Measurements from ENCODE around the gene XK.

Gene XK

DNA sequence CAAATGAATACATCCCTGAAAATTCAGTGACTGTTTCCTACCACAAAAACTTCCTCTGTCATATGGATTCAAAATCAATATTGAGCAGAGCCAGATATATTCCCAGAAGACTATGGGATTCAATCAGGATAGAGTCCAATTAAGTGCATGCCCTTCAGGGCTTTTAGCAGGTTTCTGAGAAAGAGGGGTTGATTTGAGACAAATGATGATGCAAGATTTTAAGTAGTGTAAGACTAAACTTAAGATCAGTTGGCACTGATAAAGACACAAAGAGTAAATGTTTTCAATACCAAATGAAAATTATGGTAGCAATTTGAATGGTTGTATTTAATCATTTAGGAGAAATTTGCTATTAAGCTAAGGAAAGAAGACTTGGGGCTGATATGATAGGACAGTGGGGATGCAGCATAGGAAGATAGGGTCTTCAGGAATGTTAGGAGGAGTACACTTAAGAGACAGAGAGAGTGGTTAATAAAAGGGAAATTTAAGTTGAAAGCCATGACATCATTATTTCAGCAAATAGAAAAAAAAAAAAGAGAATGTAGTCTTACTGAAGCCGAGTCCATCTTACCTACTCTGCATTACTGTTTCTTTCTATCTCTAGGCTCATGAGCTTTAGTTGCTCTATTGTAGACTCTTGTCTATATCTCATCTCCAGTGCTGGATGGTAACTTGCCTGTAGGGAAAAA lies 32.0 kb upstream of the XK start:
- no peak overlapping the region for H3K9ac ChIP-seq (ENCODE audit: low read depth, low read length)
- H3K27ac ChIP-seq (ENCODE audit: low read depth, low read length): no peak overlapping the region
- H3K36me3 ChIP-seq (ENCODE audit: control insufficient read depth, insufficient read depth, low read length): no peaks in the 10 kb centered on the region
- H3K9me3 ChIP-seq (ENCODE audit: control insufficient read depth, insufficient read depth, low read length): no peaks in the 10 kb centered on the region
- no peaks in the 10 kb centered on the region for H3K27me3 ChIP-seq (ENCODE audit: control insufficient read depth, insufficient read depth, low read length)
- no peak overlapping the region for H3K4me3 ChIP-seq (ENCODE audit: low read depth, low read length)
- peaks cover 12% of the 10 kb centered on the region for H3K4me1 ChIP-seq (ENCODE audit: control insufficient read depth, insufficient read depth, low read length)

DNA sequence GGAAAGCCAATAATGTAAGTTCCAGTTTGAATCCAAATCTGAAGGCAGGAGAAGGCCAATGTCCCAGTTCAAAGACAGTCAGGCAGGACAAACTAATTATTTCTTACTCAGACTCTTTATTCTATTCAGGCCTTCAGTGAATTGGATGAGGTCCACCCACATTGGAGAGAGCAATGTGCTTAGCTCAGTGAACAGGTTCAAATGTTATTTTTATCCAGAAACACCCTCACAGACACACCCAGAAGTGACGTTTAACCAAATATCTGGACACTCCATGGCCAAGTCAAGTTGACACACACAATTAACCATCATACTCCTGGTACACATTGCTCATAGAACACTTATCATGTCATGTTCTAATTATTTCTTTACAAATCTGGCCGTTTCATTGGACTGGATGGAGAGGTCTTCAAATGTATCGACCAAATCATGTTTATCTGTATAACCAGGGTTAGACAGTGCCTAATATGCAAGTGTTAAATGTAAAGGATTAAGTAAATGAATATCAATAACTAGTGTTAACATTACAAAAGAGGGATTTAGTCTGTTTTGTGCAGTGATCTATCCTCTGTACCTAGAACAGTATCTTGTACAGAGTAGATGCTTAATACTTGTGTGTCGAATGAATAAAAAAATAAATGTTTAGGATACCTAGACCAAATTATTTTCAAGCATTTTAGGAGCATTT lies 27.1 kb upstream of the XK start:
- H3K4me1 ChIP-seq (ENCODE audit: control insufficient read depth, insufficient read depth, low read length): no peaks in the 10 kb centered on the region
- H3K4me3 ChIP-seq (ENCODE audit: low read depth, low read length): no peak overlapping the region
- H3K27ac ChIP-seq (ENCODE audit: low read depth, low read length): no peak overlapping the region
- H3K36me3 ChIP-seq (ENCODE audit: control insufficient read depth, insufficient read depth, low read length): no peaks in the 10 kb centered on the region
- H3K9ac ChIP-seq (ENCODE audit: low read depth, low read length): no peak overlapping the region
- no peaks in the 10 kb centered on the region for H3K9me3 ChIP-seq (ENCODE audit: control insufficient read depth, insufficient read depth, low read length)
- H3K27me3 ChIP-seq (ENCODE audit: control insufficient read depth, insufficient read depth, low read length): no peaks in the 10 kb centered on the region; the same call in 1 of the 2 replicates

DNA sequence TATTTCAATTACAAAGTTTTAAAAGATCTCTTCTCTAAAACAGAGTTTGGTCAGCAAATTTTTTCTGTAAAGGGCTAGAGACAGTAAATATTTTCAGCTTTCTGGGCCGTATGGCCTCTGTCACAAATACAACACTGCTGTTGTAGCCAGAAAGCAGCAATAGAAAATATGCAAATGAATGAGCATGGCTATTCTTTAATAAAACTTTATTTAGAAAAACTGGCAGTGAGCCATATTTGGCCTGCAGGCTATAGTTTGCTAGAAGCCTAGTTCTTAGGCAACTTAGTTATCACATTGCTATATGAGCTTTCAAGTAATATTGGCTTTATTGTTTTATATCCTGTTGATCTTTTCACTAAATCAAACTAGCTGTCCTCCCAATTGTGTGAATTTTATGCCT lies 26.5 kb upstream of the XK start:
- Histone ChIP-seq H3K4me3 (ENCODE audit: low read depth, low read length) (no peak overlapping the region), H3K27me3 (ENCODE audit: control insufficient read depth, insufficient read depth, low read length) (no peaks in the 10 kb centered on the region; the same call in 1 of the 2 replicates), H3K9me3 (ENCODE audit: control insufficient read depth, insufficient read depth, low read length) (no peaks in the 10 kb centered on the region), H3K9ac (ENCODE audit: low read depth, low read length) (no peak overlapping the region), H3K27ac (ENCODE audit: low read depth, low read length) (no peak overlapping the region), H3K4me1 (ENCODE audit: control insufficient read depth, insufficient read depth, low read length) (no peaks in the 10 kb centered on the region), H3K36me3 (ENCODE audit: control insufficient read depth, insufficient read depth, low read length) (no peaks in the 10 kb centered on the region)

DNA sequence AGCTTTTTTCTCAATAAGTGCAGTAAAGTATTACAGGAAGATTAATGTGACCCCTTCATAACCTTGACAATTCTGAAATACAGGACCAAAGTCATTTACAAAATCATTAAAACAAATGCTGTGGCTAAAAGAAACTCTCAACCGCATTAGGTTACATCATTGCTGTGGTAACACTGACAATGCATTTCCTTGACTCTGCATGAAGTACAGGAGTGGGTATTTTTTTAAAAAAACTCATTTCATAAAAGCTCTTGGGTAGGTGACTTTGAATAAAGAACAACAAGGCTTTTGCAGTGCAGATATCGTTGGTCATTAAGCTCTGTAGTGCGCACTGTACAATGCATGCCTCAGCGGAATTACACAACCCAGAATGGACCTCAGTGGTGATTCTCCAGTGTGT lies 23.4 kb upstream of the XK start:
- H3K36me3 ChIP-seq (ENCODE audit: control insufficient read depth, insufficient read depth, low read length): no peaks in the 10 kb centered on the region

GRCh38 chrX:37666516-37666915 lies 19.1 kb upstream of the XK start:
- no peaks in the 10 kb centered on the region for H3K36me3 ChIP-seq (ENCODE audit: control insufficient read depth, insufficient read depth, low read length)

More for the DNA sequence above, 23.4 kb upstream of the XK start:
- Histone ChIP-seq H3K9me3 (ENCODE audit: control insufficient read depth, insufficient read depth, low read length) (no peaks in the 10 kb centered on the region), H3K4me1 (ENCODE audit: control insufficient read depth, insufficient read depth, low read length) (no peaks in the 10 kb centered on the region), H3K27ac (ENCODE audit: low read depth, low read length) (no peak overlapping the region), H3K4me3 (ENCODE audit: low read depth, low read length) (no peak overlapping the region), H3K27me3 (ENCODE audit: control insufficient read depth, insufficient read depth, low read length) (no peaks in the 10 kb centered on the region; the same call in 1 of the 2 replicates), H3K9ac (ENCODE audit: low read depth, low read length) (no peak overlapping the region)

DNA sequence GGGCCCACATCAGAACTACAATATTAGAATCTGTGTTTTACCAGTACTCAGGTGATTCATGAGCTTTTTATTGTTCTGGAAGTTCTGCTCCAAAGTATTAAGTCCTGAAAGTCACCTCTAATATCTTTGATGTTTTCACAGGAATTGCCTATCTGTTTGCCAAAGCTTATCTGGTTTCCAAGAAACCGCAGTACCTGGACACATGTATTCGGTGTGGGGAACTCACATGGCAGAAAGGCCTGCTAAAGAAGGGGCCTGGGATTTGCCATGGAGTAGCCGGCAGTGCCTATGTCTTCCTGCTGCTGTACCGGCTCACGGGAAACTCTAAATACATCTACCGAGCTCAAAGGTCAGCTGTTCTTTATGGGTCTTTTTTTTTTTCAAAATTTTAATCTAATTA lies 18.4 kb upstream of the XK start:
- H3K27ac ChIP-seq (ENCODE audit: low read depth, low read length): no peak overlapping the region
- no peak overlapping the region for H3K4me3 ChIP-seq (ENCODE audit: low read depth, low read length)
- no peaks in the 10 kb centered on the region for H3K9me3 ChIP-seq (ENCODE audit: control insufficient read depth, insufficient read depth, low read length)
- H3K9ac ChIP-seq (ENCODE audit: low read depth, low read length): no peak overlapping the region
- no peaks in the 10 kb centered on the region; the same call in 1 of the 2 replicates for H3K27me3 ChIP-seq (ENCODE audit: control insufficient read depth, insufficient read depth, low read length)
- no peaks in the 10 kb centered on the region for H3K36me3 ChIP-seq (ENCODE audit: control insufficient read depth, insufficient read depth, low read length)
- H3K4me1 ChIP-seq (ENCODE audit: control insufficient read depth, insufficient read depth, low read length): no peaks in the 10 kb centered on the region

More at GRCh38 chrX:37666516-37666915, 19.1 kb upstream of the XK start:
- no peaks in the 10 kb centered on the region; the same call in 1 of the 2 replicates for H3K27me3 ChIP-seq (ENCODE audit: control insufficient read depth, insufficient read depth, low read length)
- H3K4me1 ChIP-seq (ENCODE audit: control insufficient read depth, insufficient read depth, low read length): no peaks in the 10 kb centered on the region
- H3K9me3 ChIP-seq (ENCODE audit: control insufficient read depth, insufficient read depth, low read length): no peaks in the 10 kb centered on the region
- no peak overlapping the region for H3K27ac ChIP-seq (ENCODE audit: low read depth, low read length)
- no peak overlapping the region for H3K9ac ChIP-seq (ENCODE audit: low read depth, low read length)
- H3K4me3 ChIP-seq (ENCODE audit: low read depth, low read length): no peak overlapping the region

- Histone ChIP-seq H3K9ac (ENCODE audit: low read depth, low read length) (no peak overlapping the region), H3K9me3 (ENCODE audit: control insufficient read depth, insufficient read depth, low read length) (no peaks in the 10 kb centered on the region), H3K27me3 (ENCODE audit: control insufficient read depth, insufficient read depth, low read length) (no peaks in the 10 kb centered on the region), H3K36me3 (ENCODE audit: control insufficient read depth, insufficient read depth, low read length) (no peaks in the 10 kb centered on the region), H3K4me3 (ENCODE audit: low read depth, low read length) (no peak overlapping the region), H3K27ac (ENCODE audit: low read depth, low read length) (no peak overlapping the region), H3K4me1 (ENCODE audit: control insufficient read depth, insufficient read depth, low read length) (no peaks in the 10 kb centered on the region)
Observed at GRCh38 chrX:37672563-37672962, 13.0 kb upstream of the XK start.

DNA sequence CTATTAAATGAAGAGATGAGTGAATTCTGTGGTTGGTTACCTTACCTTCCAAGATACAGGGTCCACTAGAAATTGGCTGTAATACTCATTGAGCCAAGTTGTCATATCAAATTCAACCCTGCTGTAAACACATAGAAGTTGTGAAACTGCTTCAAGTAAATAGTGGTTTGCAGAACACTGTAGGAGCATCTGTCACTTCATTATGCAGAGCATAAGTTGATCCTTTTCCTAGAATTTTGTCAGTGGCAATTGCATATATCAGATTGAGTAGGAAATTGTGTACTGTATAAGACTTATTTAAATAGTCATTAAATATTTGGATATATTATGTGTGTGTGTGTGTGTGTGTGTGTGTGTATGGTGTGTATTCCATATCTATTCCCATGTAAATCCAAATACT lies 8.8 kb upstream of the XK start:
- Histone ChIP-seq H3K27me3 (ENCODE audit: control insufficient read depth, insufficient read depth, low read length) (no peaks in the 10 kb centered on the region), H3K9me3 (ENCODE audit: control insufficient read depth, insufficient read depth, low read length) (no peaks in the 10 kb centered on the region), H3K9ac (ENCODE audit: low read depth, low read length) (no peak overlapping the region), H3K36me3 (ENCODE audit: control insufficient read depth, insufficient read depth, low read length) (no peaks in the 10 kb centered on the region), H3K27ac (ENCODE audit: low read depth, low read length) (no peak overlapping the region), H3K4me3 (ENCODE audit: low read depth, low read length) (no peak overlapping the region), H3K4me1 (ENCODE audit: control insufficient read depth, insufficient read depth, low read length) (no peaks in the 10 kb centered on the region)

DNA sequence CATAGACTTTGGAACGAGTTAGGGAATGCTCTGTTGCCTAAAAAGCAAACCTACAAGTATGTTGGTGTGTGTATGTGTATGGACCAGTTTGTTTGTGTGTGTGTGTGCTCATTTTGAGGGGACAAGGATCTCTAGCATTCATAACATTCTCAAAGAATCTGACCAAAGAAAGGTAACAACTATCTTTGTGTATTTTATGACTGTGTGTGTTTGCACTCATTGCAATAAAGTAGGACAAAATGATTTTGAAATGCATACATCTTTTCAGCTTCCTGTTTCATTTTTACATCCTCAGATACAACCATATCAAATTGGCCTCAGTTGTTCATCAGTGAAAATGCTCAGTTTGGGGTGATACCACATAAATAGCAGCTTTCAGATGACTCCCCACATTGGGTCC lies 8.3 kb upstream of the XK start:
- H3K4me1 ChIP-seq (ENCODE audit: control insufficient read depth, insufficient read depth, low read length): no peaks in the 10 kb centered on the region
- no peak overlapping the region for H3K9ac ChIP-seq (ENCODE audit: low read depth, low read length)
- H3K27me3 ChIP-seq (ENCODE audit: control insufficient read depth, insufficient read depth, low read length): no peaks in the 10 kb centered on the region
- no peak overlapping the region for H3K27ac ChIP-seq (ENCODE audit: low read depth, low read length)
- no peaks in the 10 kb centered on the region for H3K36me3 ChIP-seq (ENCODE audit: control insufficient read depth, insufficient read depth, low read length)
- no peak overlapping the region for H3K4me3 ChIP-seq (ENCODE audit: low read depth, low read length)
- no peaks in the 10 kb centered on the region for H3K9me3 ChIP-seq (ENCODE audit: control insufficient read depth, insufficient read depth, low read length)

DNA sequence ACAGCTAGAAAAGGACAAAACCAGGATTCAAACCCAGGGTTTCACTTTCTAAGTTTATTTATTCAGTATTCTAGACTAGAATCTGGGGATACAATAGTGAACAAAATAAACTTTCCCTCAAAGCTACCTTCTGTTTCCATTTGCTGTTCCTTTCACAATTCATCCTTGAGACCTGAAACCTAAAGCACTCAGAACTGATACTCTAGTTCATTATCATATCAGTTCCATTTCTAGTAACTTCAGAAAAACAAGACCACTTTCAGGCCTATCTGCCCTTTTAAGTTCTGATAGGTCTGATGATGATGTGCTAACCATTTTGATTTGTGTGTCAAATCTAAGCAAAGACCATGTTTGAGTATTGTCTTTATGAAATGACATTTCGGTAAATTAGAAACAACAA lies 7.8 kb upstream of the XK start:
- Histone ChIP-seq H3K4me1 (ENCODE audit: control insufficient read depth, insufficient read depth, low read length) (no peaks in the 10 kb centered on the region), H3K9me3 (ENCODE audit: control insufficient read depth, insufficient read depth, low read length) (no peaks in the 10 kb centered on the region), H3K4me3 (ENCODE audit: low read depth, low read length) (no peak overlapping the region), H3K9ac (ENCODE audit: low read depth, low read length) (no peak overlapping the region), H3K27ac (ENCODE audit: low read depth, low read length) (no peak overlapping the region), H3K27me3 (ENCODE audit: control insufficient read depth, insufficient read depth, low read length) (no peaks in the 10 kb centered on the region), H3K36me3 (ENCODE audit: control insufficient read depth, insufficient read depth, low read length) (no peaks in the 10 kb centered on the region)

GRCh38 chrX:37678574-37678973 lies 7.0 kb upstream of the XK start:
- Histone ChIP-seq H3K27me3 (ENCODE audit: control insufficient read depth, insufficient read depth, low read length) (no peaks in the 10 kb centered on the region), H3K9me3 (ENCODE audit: control insufficient read depth, insufficient read depth, low read length) (no peaks in the 10 kb centered on the region), H3K4me3 (ENCODE audit: low read depth, low read length) (no peak overlapping the region), H3K27ac (ENCODE audit: low read depth, low read length) (no peak overlapping the region), H3K36me3 (ENCODE audit: control insufficient read depth, insufficient read depth, low read length) (no peaks in the 10 kb centered on the region), H3K9ac (ENCODE audit: low read depth, low read length) (no peak overlapping the region), H3K4me1 (ENCODE audit: control insufficient read depth, insufficient read depth, low read length) (no peaks in the 10 kb centered on the region)

All from HUES48 (cell line).